ENCODE results near the gene CDH23. TPM values are rescaled to one million over a fixed set of nuclear protein-coding genes. Genes with fewer than 3 reads are reported as not detected.

CDH23 gene
- total RNA-seq, 2 donors from 2014 or later: 3.9 to 4.4 TPM

DNA sequence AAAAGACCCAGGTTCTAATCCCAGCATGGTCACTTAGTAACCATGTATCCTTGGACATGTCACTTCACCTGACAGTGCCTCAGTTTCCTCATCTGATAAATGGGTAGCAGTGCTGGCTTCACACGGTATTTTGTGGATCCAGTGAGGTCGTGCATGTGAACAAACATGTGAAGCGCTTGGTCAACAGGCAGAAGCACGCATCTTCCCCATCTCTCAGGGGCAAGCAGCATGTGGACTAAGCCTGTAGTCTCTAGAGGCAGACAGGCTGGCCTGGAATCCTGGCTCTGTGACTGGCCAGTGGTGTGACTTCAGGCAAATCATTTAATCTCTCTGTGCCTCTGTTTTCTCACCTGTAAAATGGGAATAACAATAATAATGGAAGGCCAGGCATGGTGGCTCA lies 207.0 kb downstream of the CDH23 start:
- Histone ChIP-seq H3K36me3 (no peaks in the 10 kb centered on the region), H3K9me3 (no peaks in the 10 kb centered on the region), H3K4me1 (peaks cover 0 to 5% of the 10 kb centered on the region in 2 donors), H3K27ac (no peak overlapping the region), H3K27me3 (no peaks in the 10 kb centered on the region), H3K4me3 (no peak overlapping the region)
- DNase-seq (ENCODE audit: low spot score): no peak
- no peak for TF ChIP-seq CTCF (IDR thresholded peaks at IDR 0.05)

DNA sequence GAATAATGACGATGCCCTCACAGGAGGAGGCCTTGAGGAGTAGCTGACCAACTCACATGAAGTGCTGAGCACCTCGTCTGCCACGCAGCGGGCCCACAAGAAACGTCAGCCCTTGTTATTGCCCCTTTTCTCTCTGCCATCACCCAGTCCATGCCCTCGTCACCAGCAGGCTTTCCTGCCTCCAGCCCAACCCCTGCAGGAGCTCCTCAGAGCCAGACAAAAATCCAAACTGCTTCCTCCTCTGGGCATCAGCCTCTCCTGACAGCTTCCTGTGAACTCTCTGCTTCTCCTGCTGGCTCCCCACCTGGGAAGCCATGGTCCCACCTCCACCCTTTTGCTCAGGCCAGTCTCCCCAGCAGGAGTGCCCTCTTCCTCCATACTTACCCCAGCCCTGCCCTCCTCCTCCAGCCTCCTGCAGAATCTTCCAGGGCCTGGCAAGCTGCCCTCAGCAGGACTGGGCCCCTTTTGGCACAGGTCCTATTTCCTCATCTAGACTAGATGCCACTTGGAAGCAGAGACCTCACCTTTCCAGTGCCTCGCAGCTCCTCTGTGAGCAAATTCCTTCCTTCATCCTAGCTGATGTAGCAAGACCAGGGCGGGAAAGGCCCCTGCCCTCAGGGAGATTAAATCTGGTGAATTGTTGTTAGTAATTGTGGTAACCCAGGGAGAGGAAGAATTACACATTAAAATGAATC lies 207.8 kb downstream of the CDH23 start:
- H3K27me3 ChIP-seq: no peaks in the 10 kb centered on the region
- no peaks in the 10 kb centered on the region for H3K4me1 ChIP-seq
- H3K4me3 ChIP-seq: no peak overlapping the region
- no peaks in the 10 kb centered on the region for H3K9me3 ChIP-seq
- H3K36me3 ChIP-seq: no peaks in the 10 kb centered on the region
- DNase-seq (ENCODE audit: low spot score): no peak
- no peak for TF ChIP-seq CTCF (IDR thresholded peaks at IDR 0.05)
- no peak overlapping the region for H3K27ac ChIP-seq

DNA sequence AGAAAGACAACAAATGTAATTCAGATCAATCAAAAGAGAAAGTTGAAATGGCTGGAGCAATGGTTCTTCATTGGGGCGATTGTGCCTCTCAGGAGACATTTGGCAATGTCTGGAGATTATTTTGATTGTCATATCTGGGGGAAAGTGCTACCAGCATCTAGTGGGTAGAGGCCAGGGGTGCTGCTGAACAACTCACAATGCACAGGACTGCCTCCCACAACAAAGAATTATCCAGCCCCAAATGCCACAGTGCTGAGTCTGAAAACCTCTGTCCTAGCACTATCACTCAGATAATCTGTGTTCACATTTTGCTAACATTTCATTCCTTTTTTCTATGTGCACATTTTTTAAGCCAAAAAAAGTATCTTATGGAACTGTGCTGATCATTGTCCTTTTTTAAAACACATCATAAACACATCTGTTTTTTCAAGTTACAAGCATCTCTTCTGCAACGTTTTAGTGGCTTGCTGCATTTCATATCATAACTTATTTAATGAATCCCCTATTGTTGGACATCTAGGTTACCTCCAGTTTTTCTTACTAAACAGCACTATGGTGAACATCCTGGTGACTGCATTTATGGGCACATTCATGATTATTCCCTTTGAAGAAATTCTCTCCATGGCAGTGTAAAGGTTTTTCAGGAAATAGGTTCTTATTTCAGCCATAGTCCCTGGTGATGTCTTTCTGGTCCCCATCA lies 208.7 kb downstream of the CDH23 start:
- no peak for TF ChIP-seq CTCF (IDR thresholded peaks at IDR 0.05)
- Histone ChIP-seq H3K27me3 (no peaks in the 10 kb centered on the region), H3K27ac (no peak overlapping the region), H3K36me3 (no peaks in the 10 kb centered on the region), H3K9me3 (no peaks in the 10 kb centered on the region), H3K4me3 (no peak overlapping the region), H3K4me1 (no peaks in the 10 kb centered on the region)
- no peak for DNase-seq (ENCODE audit: low spot score)

DNA sequence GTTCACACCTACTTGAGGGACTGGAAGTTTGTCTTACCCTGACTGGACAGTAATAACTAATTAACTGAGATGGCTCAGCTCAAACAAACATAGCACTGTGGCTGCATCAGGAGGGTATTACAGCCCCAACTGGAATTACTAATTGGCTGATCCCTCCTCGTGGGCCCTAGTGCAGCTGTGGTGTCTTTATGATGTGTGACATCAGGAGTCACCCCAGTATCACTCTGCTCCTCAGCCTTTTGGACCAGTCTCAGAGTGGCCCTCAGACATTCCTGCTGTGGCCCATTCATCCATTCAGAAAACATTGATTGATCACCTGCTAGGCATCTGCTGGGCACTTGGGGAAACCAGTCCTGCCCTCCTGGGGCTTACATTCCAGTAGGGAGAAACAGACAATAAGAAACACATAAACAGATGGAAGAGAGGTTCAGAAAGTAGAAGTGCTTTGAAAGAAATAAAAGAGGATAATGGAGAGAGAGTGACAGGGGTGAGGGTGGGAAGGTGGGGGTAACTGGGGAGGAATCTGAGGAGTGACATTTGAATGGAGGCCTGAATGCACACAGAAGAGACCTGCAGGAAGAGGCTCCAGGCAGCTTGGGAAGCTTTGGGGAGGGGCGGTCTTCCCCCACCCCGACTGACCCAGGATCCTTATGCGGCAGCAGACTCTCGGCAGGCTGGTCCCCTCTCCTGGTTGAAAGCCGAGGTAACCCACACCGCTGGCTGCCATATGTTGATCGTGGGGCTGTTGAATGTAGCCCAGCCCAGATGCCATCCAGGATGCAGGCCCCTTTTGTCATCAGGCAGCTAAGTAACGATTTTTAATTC lies 209.7 kb downstream of the CDH23 start:
- DNase-seq (ENCODE audit: low spot score): no peak
- Histone ChIP-seq H3K27me3 (peaks cover 0 to 3% of the 10 kb centered on the region in 2 donors), H3K27ac (no peak overlapping the region), H3K4me3 (no peak overlapping the region), H3K4me1 (no peaks in the 10 kb centered on the region), H3K36me3 (no peaks in the 10 kb centered on the region), H3K9me3 (no peaks in the 10 kb centered on the region)
- no peak for TF ChIP-seq CTCF (IDR thresholded peaks at IDR 0.05)

DNA sequence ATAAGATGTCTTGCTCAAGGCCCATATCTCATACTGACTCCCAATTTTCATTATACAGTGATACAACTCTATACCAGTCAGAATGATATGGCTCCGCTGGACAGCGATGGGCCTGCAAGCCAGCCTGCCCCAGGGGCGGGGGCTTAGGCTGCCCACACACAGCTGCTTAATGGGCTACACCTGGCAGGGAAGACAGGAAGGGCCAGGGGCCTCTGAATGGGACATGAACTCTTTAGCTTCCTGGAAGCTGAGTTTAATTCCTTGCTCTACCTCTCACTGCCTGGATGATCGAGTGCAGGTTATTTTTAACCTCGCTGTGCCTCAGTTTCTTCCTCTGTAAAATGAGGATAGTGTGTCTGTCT lies 210.3 kb downstream of the CDH23 start:
- no peak for TF ChIP-seq CTCF (IDR thresholded peaks at IDR 0.05)
- peaks cover 0 to 3% of the 10 kb centered on the region in 2 donors for H3K27me3 ChIP-seq

More for the DNA sequence above, 210.3 kb downstream of the CDH23 start:
- Histone ChIP-seq H3K36me3 (no peaks in the 10 kb centered on the region), H3K9me3 (no peaks in the 10 kb centered on the region), H3K27ac (no peak overlapping the region), H3K4me1 (no peaks in the 10 kb centered on the region), H3K4me3 (no peak overlapping the region)
- DNase-seq (ENCODE audit: low spot score): no peak

Data from right atrium auricular region (tissue), 2 donors.